Measurements from ENCODE around the gene APOBEC3B.

DNA sequence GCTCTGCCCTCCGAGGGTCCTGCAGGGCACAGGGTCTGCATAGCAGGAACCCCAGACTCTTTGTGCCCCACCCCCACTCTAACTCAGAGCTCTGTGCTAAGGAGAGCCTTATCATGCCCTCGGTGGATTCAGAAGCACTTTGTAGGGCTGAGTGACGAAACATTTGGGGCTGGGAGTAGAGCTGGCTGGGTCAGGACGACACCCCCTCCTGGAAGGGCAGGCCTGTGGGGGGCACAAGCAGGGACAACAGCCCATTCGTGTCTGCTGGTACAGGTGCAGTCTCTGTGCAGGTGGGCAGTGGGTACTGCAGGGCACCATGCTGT lies 15.8 kb upstream of the APOBEC3B start:
- TF ChIP-seq MAFK (IDR thresholded peaks at IDR 0.05; ENCODE audit: low read depth, low read length) (no peak), POLR2A (IDR thresholded peaks at IDR 0.05; ENCODE audit: control extremely low read depth in 1 of 2, low read depth in 2 of 2, low read length in 2 of 2) (no peak), EP300 (IDR thresholded peaks at IDR 0.05; ENCODE audit: borderline replicate concordance in 1 of 2, low read depth in 2 of 2, low read length in 2 of 2) (no peak), TBP (IDR thresholded peaks at IDR 0.05; ENCODE audit: low read depth, low read length) (no peak), JUND (IDR thresholded peaks at IDR 0.05; ENCODE audit: low read length) (no peak), RBBP5 (IDR thresholded peaks at IDR 0.05; ENCODE audit: borderline replicate concordance, low read depth, low read length) (no peak), ZNF274 (IDR thresholded peaks at IDR 0.05; ENCODE audit: borderline replicate concordance, extremely low read depth, low read length) (no peak), SP1 (IDR thresholded peaks at IDR 0.05; ENCODE audit: low read depth, low read length) (no peak), TEAD4 (IDR thresholded peaks at IDR 0.05; ENCODE audit: low read depth, low read length) (no peak)
- TF ChIP-seq, protein P1, sequence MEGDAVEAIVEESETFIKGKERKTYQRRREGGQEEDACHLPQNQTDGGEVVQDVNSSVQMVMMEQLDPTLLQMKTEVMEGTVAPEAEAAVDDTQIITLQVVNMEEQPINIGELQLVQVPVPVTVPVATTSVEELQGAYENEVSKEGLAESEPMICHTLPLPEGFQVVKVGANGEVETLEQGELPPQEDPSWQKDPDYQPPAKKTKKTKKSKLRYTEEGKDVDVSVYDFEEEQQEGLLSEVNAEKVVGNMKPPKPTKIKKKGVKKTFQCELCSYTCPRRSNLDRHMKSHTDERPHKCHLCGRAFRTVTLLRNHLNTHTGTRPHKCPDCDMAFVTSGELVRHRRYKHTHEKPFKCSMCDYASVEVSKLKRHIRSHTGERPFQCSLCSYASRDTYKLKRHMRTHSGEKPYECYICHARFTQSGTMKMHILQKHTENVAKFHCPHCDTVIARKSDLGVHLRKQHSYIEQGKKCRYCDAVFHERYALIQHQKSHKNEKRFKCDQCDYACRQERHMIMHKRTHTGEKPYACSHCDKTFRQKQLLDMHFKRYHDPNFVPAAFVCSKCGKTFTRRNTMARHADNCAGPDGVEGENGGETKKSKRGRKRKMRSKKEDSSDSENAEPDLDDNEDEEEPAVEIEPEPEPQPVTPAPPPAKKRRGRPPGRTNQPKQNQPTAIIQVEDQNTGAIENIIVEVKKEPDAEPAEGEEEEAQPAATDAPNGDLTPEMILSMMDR (IDR thresholded peaks at IDR 0.05; ENCODE audit: control extremely low read depth in 1 of 3, insufficient read depth in 1 of 3, low read depth in 1 of 3, low read length in 3 of 3) = no peak
- TF ChIP-seq, protein P2, sequence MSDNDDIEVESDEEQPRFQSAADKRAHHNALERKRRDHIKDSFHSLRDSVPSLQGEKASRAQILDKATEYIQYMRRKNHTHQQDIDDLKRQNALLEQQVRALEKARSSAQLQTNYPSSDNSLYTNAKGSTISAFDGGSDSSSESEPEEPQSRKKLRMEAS (IDR thresholded peaks at IDR 0.05) = no peak
